ENCODE results near the gene RGP1.

RGP1 gene

GRCh38 chr9:35719546-35719945 lies 29.5 kb upstream of the RGP1 start:
- Histone ChIP-seq H3K4me3 (ENCODE audit: low read length) (no peak overlapping the region), H3K9me3 (replicated peaks; ENCODE audit: insufficient read depth, low read length) (no peaks in the 10 kb centered on the region), H4K20me1 (ENCODE audit: insufficient read depth, low read length) (no peaks in the 10 kb centered on the region), H3K9ac (ENCODE audit: low read length) (no peak overlapping the region), H3K4me1 (ENCODE audit: low read length) (no peaks in the 10 kb centered on the region), H2AFZ (ENCODE audit: low read length) (no peak overlapping the region), H3F3A (ENCODE audit: insufficient read depth, low read length) (no peaks in the 10 kb centered on the region), H3K36me3 (replicated peaks; ENCODE audit: insufficient read depth, low read length) (peaks cover 2% of the 10 kb centered on the region), H3K79me2 (ENCODE audit: low read length) (no peaks in the 10 kb centered on the region), H3K4me2 (ENCODE audit: low read depth, low read length) (no peak overlapping the region), H3K27ac (ENCODE audit: low read length) (no peak overlapping the region), H3K27me3 (replicated peaks; ENCODE audit: insufficient read depth, low read length) (no peaks in the 10 kb centered on the region), H3K9me2 (replicated peaks; ENCODE audit: insufficient read depth, low read length) (no peaks in the 10 kb centered on the region)
- TF ChIP-seq CTCF (IDR thresholded peaks at IDR 0.05; ENCODE audit: low read length) (no peak), EZH2phosphoT487 (IDR thresholded peaks at IDR 0.05; ENCODE audit: low read length) (no peak), EZH2 (optimal IDR thresholded peaks at IDR 0.05; ENCODE audit: low read depth, low read length) (no peak)
- DNase-seq: no peak

- H3K79me2 ChIP-seq (ENCODE audit: low read length): peaks cover 23% of the 10 kb centered on the region
Measured at GRCh38 chr9:35723426-35723825, 25.7 kb upstream of the RGP1 start.

GRCh38 chr9:35723908-35724307 lies 25.2 kb upstream of the RGP1 start:
- Histone ChIP-seq H3K4me2 (ENCODE audit: low read depth, low read length) (no peak overlapping the region), H3K9me2 (replicated peaks; ENCODE audit: insufficient read depth, low read length) (no peaks in the 10 kb centered on the region), H3K27me3 (replicated peaks; ENCODE audit: insufficient read depth, low read length) (no peaks in the 10 kb centered on the region), H3F3A (ENCODE audit: insufficient read depth, low read length) (no peaks in the 10 kb centered on the region), H3K9ac (ENCODE audit: low read length) (no peak overlapping the region), H3K4me1 (ENCODE audit: low read length) (peaks cover 5% of the 10 kb centered on the region), H3K27ac (ENCODE audit: low read length) (no peak overlapping the region), H3K36me3 (replicated peaks; ENCODE audit: insufficient read depth, low read length) (no peaks in the 10 kb centered on the region; the same call in 1 of the 2 replicates), H3K9me3 (replicated peaks; ENCODE audit: insufficient read depth, low read length) (no peaks in the 10 kb centered on the region), H4K20me1 (ENCODE audit: insufficient read depth, low read length) (no peaks in the 10 kb centered on the region), H3K79me2 (ENCODE audit: low read length) (peaks cover 28% of the 10 kb centered on the region), H2AFZ (ENCODE audit: low read length) (no peak overlapping the region), H3K4me3 (ENCODE audit: low read length) (no peak overlapping the region)
- TF ChIP-seq EZH2 (optimal IDR thresholded peaks at IDR 0.05; ENCODE audit: low read depth, low read length): no peak
- no peak for TF ChIP-seq EZH2phosphoT487 (IDR thresholded peaks at IDR 0.05; ENCODE audit: low read length)
- no peak for TF ChIP-seq CTCF (IDR thresholded peaks at IDR 0.05; ENCODE audit: low read length)
- DNase-seq: no peak

More at GRCh38 chr9:35723426-35723825, 25.7 kb upstream of the RGP1 start:
- no peak overlapping the region for H3K27ac ChIP-seq (ENCODE audit: low read length)
- no peaks in the 10 kb centered on the region for H3F3A ChIP-seq (ENCODE audit: insufficient read depth, low read length)
- DNase-seq: no peak
- no peak overlapping the region for H3K4me2 ChIP-seq (ENCODE audit: low read depth, low read length)
- H3K36me3 ChIP-seq (replicated peaks; ENCODE audit: insufficient read depth, low read length): no peaks in the 10 kb centered on the region; the same call in 1 of the 2 replicates
- no peak overlapping the region for H3K4me3 ChIP-seq (ENCODE audit: low read length)
- H4K20me1 ChIP-seq (ENCODE audit: insufficient read depth, low read length): no peaks in the 10 kb centered on the region
- no peaks in the 10 kb centered on the region for H3K9me2 ChIP-seq (replicated peaks; ENCODE audit: insufficient read depth, low read length)
- no peaks in the 10 kb centered on the region for H3K27me3 ChIP-seq (replicated peaks; ENCODE audit: insufficient read depth, low read length)
- no peaks in the 10 kb centered on the region for H3K9me3 ChIP-seq (replicated peaks; ENCODE audit: insufficient read depth, low read length)
- H3K9ac ChIP-seq (ENCODE audit: low read length): no peak overlapping the region
- TF ChIP-seq EZH2 (optimal IDR thresholded peaks at IDR 0.05; ENCODE audit: low read depth, low read length): no peak
- TF ChIP-seq CTCF (IDR thresholded peaks at IDR 0.05; ENCODE audit: low read length): no peak
- no peak for TF ChIP-seq EZH2phosphoT487 (IDR thresholded peaks at IDR 0.05; ENCODE audit: low read length)
- H3K4me1 ChIP-seq (ENCODE audit: low read length): peaks cover under 1% of the 10 kb centered on the region; the same call in 1 of the 2 replicates
- no peak overlapping the region for H2AFZ ChIP-seq (ENCODE audit: low read length)
